H1 (cell line): ENCODE measurements around the gene MAOA. TPM values are rescaled to one million over a fixed set of nuclear protein-coding genes. Genes with fewer than 3 reads are reported as not detected.

Source experiments
- CTCF ChIA-PET: fragments of 300-600 bp; sonication (Branson Sonifier 250); formaldehyde crosslinking; loops from one replicate; lab custom pipeline; 2021; ENCODE audit not compliant: partially characterized antibody; lab: Charles Lee
- POLR2A ChIA-PET: fragments of 300-600 bp; sonication (Branson Sonifier 250); formaldehyde crosslinking; loops from one replicate; lab custom pipeline; 2021; ENCODE audit warnings: inconsistent platforms; ENCODE audit not compliant: partially characterized antibody; lab: Charles Lee
- DNase-seq, 2 experiments: peaks; one replicate each; pipeline versions ENCODE4 v3.0.0 to v3.0.0-alpha.2; 2010 to 2022; ENCODE audit warnings: low spot score in 2 of 2, low read depth in 1 of 2, mixed read lengths in 1 of 2
- FAIRE-seq: peaks from 2 replicates; lab custom pipeline; 2011; peaks lifted over from hg19 to GRCh38; lab: Jason Lieb, UNC
- H2AFZ ChIP-seq: 2 replicates; pipeline ENCODE4 v1.8.1; 2012; ENCODE audit warnings: low read length, inconsistent platforms
- H2AK5ac ChIP-seq: 2 replicates; pipeline ENCODE4 v1.6.1; 2013; ENCODE audit warnings: low read depth, low read length
- H2BK120ac ChIP-seq: replicated peaks from 2 replicates; pipeline ENCODE3; 2013; ENCODE audit warnings: low read depth, low read length, inconsistent platforms
- H2BK12ac ChIP-seq: 2 replicates; pipeline ENCODE4 v1.6.1; 2013; ENCODE audit warnings: low read depth, low read length
- H2BK15ac ChIP-seq: 2 replicates; pipeline ENCODE4 v1.6.1; 2013; ENCODE audit warnings: low read length
- H2BK20ac ChIP-seq: 2 replicates; pipeline ENCODE4 v1.6.1; 2013; ENCODE audit warnings: low read length
- H2BK5ac ChIP-seq: 2 replicates; pipeline ENCODE4 v1.6.1; 2013; ENCODE audit warnings: low read depth, low read length
- H3K14ac ChIP-seq: 2 replicates; pipeline ENCODE4 v1.6.1; 2013; ENCODE audit warnings: inconsistent platforms; ENCODE audit not compliant: insufficient read length
- H3K18ac ChIP-seq: 2 replicates; pipeline ENCODE4 v1.6.1; 2013; ENCODE audit warnings: low read length; ENCODE audit errors: extremely low read depth
- H3K23ac ChIP-seq: 2 replicates; pipeline ENCODE4 v1.6.1; 2013; ENCODE audit warnings: inconsistent platforms; ENCODE audit not compliant: insufficient read length
- H3K23me2 ChIP-seq: 2 replicates; pipeline ENCODE4 v1.6.1; 2013; ENCODE audit warnings: low read depth, low read length
- H3K27ac ChIP-seq: 2 replicates; pipeline ENCODE4 v1.6.1; 2011; ENCODE audit warnings: low read depth, low read length, inconsistent platforms
- H3K27me3 ChIP-seq, 4 experiments: replicated peaks in 1 of 4; 1 replicate in 1 of 4; 2 replicates in 3 of 4; pipeline versions ENCODE4 v1.6.1 to v1.8.1; 2011 to 2013; ENCODE audit warnings: low read length in 3 of 4, mild to moderate bottlenecking in 3 of 4, inconsistent platforms in 2 of 4, mixed read lengths in 2 of 4, moderate library complexity in 1 of 4; ENCODE audit not compliant: control insufficient read depth in 3 of 4, insufficient read depth in 3 of 4; ENCODE audit errors: extremely low read depth in 1 of 4
- H3K36me3 ChIP-seq, 4 experiments: 2 replicates each; pipeline versions ENCODE4 v1.6.1 to v1.8.1; 2011 to 2013; ENCODE audit warnings: mild to moderate bottlenecking in 4 of 4, low read length in 3 of 4, moderate library complexity in 2 of 4, control low read depth in 1 of 4, inconsistent platforms in 1 of 4; ENCODE audit not compliant: insufficient read depth in 4 of 4, control insufficient read depth in 2 of 4
- H3K4ac ChIP-seq: replicated peaks from 2 replicates; pipeline ENCODE3; 2013; ENCODE audit warnings: low read length, low read depth, mixed read lengths, inconsistent platforms; ENCODE audit not compliant: insufficient read length
- H3K4me1 ChIP-seq, 4 experiments: replicated peaks in 1 of 4; 1 replicate in 1 of 4; 2 replicates in 3 of 4; pipeline versions ENCODE4 v1.6.1 to v1.8.1; 2011 to 2013; ENCODE audit warnings: low read length in 3 of 4, inconsistent platforms in 2 of 4, mixed read lengths in 1 of 4; ENCODE audit not compliant: insufficient read depth in 4 of 4, control insufficient read depth in 3 of 4
- H3K4me2 ChIP-seq, 2 experiments: 2 replicates each; pipeline versions ENCODE4 v1.6.1 to v1.8.1; 2011 to 2013; ENCODE audit warnings: low read depth in 2 of 2, low read length in 2 of 2, control low read depth in 1 of 2, inconsistent platforms in 1 of 2, mild to moderate bottlenecking in 1 of 2; ENCODE audit not compliant: insufficient read depth in 1 of 2
- H3K4me3 ChIP-seq, 4 experiments: fragments of 200-600, 300-600 bp in 1 of 4; sonication (generic), shearing (Covaris generic), sonication (Bioruptor Twin) in 1 of 4; 2 replicates each; pipeline versions ENCODE4 v1.5.1 to v1.8.1; 2011 to 2016; ENCODE audit warnings: low read length in 4 of 4, low read depth in 3 of 4, control low read depth in 2 of 4, inconsistent platforms in 2 of 4, mild to moderate bottlenecking in 2 of 4, mixed read lengths in 1 of 4, moderate library complexity in 1 of 4; ENCODE audit not compliant: insufficient read depth in 2 of 4; ENCODE audit errors: extremely low read depth in 1 of 4
- H3K56ac ChIP-seq: replicated peaks from 2 replicates; pipeline ENCODE3; 2013; ENCODE audit warnings: low read depth, mild to moderate bottlenecking, mixed read lengths, low read length, inconsistent platforms; ENCODE audit not compliant: insufficient read length
- H3K79me1 ChIP-seq: 2 replicates; pipeline ENCODE4 v1.6.1; 2013; ENCODE audit warnings: low read depth, low read length, control low read depth
- H3K79me2 ChIP-seq, 2 experiments: 2 replicates each; pipeline versions ENCODE4 v1.6.1 to v1.8.1; 2012 to 2013; ENCODE audit warnings: low read length in 2 of 2, mild to moderate bottlenecking in 2 of 2, inconsistent platforms in 1 of 2; ENCODE audit not compliant: insufficient read depth in 2 of 2, control insufficient read depth in 1 of 2
- H3K9ac ChIP-seq, 4 experiments: replicated peaks in 1 of 4; 1 replicate in 1 of 4; 2 replicates in 3 of 4; pipeline versions ENCODE4 v1.6.1 to v1.8.1; 2011 to 2013; ENCODE audit warnings: low read depth in 3 of 4, low read length in 3 of 4, control low read depth in 2 of 4, mild to moderate bottlenecking in 2 of 4, moderate library complexity in 2 of 4, inconsistent platforms in 1 of 4; ENCODE audit errors: extremely low read depth in 1 of 4
- H3K9me3 ChIP-seq, 2 experiments: 2 replicates each; pipeline versions ENCODE4 v1.6.1 to v1.8.1; 2012 to 2013; ENCODE audit warnings: mild to moderate bottlenecking in 2 of 2, moderate library complexity in 2 of 2, control low read depth in 1 of 2, inconsistent platforms in 1 of 2, low read depth in 1 of 2, low read length in 1 of 2, mixed read lengths in 1 of 2; ENCODE audit not compliant: insufficient read depth in 2 of 2
- H4K20me1 ChIP-seq, 2 experiments: replicated peaks in 1 of 2; 2 replicates each; pipeline versions ENCODE3 to v1.8.1; 2011 to 2013; ENCODE audit warnings: inconsistent platforms in 2 of 2, low read length in 2 of 2, mild to moderate bottlenecking in 1 of 2; ENCODE audit not compliant: insufficient read depth in 2 of 2, control insufficient read depth in 1 of 2
- H4K5ac ChIP-seq: 2 replicates; pipeline ENCODE4 v1.6.1; 2013; ENCODE audit warnings: low read length, low read depth, mixed read lengths, inconsistent platforms; ENCODE audit not compliant: insufficient read length
- H4K8ac ChIP-seq: 2 replicates; pipeline ENCODE4 v1.8.0; 2013; ENCODE audit warnings: mild to moderate bottlenecking, moderate library complexity, low read length, inconsistent platforms; ENCODE audit not compliant: insufficient read depth; ENCODE audit errors: extremely low read depth
- H4K91ac ChIP-seq: replicated peaks from 2 replicates; pipeline ENCODE3; 2013; ENCODE audit warnings: low read length, mixed read lengths, inconsistent platforms; ENCODE audit not compliant: insufficient read length
- BCL11A ChIP-seq, 2 experiments: IDR thresholded peaks; one replicate each; pipeline ENCODE4 v1.6.1; 2011; ENCODE audit warnings: low read depth in 2 of 2, low read length in 2 of 2, mild to moderate bottlenecking in 2 of 2
- CHD1 ChIP-seq: IDR thresholded peaks from 2 replicates; pipeline ENCODE4 v1.6.1; 2012; ENCODE audit warnings: low read depth, low read length, improper control_type of control experiment
- GABPA ChIP-seq: IDR thresholded peaks from 2 replicates; pipeline ENCODE4 v1.6.1; 2011; ENCODE audit warnings: mild to moderate bottlenecking, low read length, moderate library complexity, borderline replicate concordance; ENCODE audit not compliant: insufficient read depth
- HDAC2 ChIP-seq, 2 experiments: fragments of 300-600 bp in 1 of 2; sonication (generic) in 1 of 2; IDR thresholded peaks; 2 replicates each; pipeline ENCODE4 v1.6.1; 2011 to 2012; ENCODE audit warnings: low read depth in 2 of 2, low read length in 2 of 2, mild to moderate bottlenecking in 2 of 2, moderate library complexity in 2 of 2, borderline replicate concordance in 1 of 2, inconsistent platforms in 1 of 2
- KDM4A ChIP-seq: IDR thresholded peaks from one replicate; pipeline ENCODE4 v1.7.1; 2012; ENCODE audit warnings: low read depth, mild to moderate bottlenecking, moderate library complexity, low read length, inconsistent platforms; ENCODE audit not compliant: severe bottlenecking
- KDM5A ChIP-seq: fragments of 200-600 bp; IDR thresholded peaks from 2 replicates; pipeline ENCODE4 v1.7.1; 2012; ENCODE audit warnings: mild to moderate bottlenecking, low read length, inconsistent platforms, mixed read lengths
- MAFK ChIP-seq: IDR thresholded peaks from 2 replicates; pipeline ENCODE4 v1.6.1; 2012; ENCODE audit warnings: low read depth, mild to moderate bottlenecking, improper control_type of control experiment, low read length
- POU5F1 ChIP-seq: IDR thresholded peaks from 2 replicates; pipeline ENCODE4 v1.6.1; 2011; ENCODE audit warnings: low read depth, mild to moderate bottlenecking, low read length, moderate library complexity
- SIRT6 ChIP-seq: IDR thresholded peaks from one replicate; pipeline ENCODE4 v1.7.1; 2012; ENCODE audit warnings: low read length, inconsistent platforms
- SP2 ChIP-seq: IDR thresholded peaks from 2 replicates; pipeline ENCODE4 v1.6.1; 2012; ENCODE audit warnings: mild to moderate bottlenecking, low read length, inconsistent platforms
- TCF12 ChIP-seq: IDR thresholded peaks from 2 replicates; pipeline ENCODE4 v1.6.1; 2011; ENCODE audit warnings: low read depth, mild to moderate bottlenecking, low read length
- YY1 ChIP-seq: IDR thresholded peaks from 2 replicates; pipeline ENCODE4 v1.6.1; 2011; ENCODE audit warnings: low read depth, mild to moderate bottlenecking, low read length
- ZNF274 ChIP-seq: IDR thresholded peaks from 2 replicates; pipeline ENCODE4 v1.7.0; 2012; ENCODE audit warnings: low read length, borderline replicate concordance; ENCODE audit errors: extremely low read depth
- polyA plus RNA-seq, 7 experiments: library from polyadenylated mRNA; depleted of rRNA in 3 of 7; stranded (reverse) in 5 of 7; unstranded in 2 of 7; fragments of >200 nt in 5 of 7; fragments of 200-250 nt in 2 of 7; gene quantifications; 1 replicate in 5 of 7; 2 replicates in 1 of 7; 4 replicates in 1 of 7; pipeline versions ENCODE4 v1.2.1 to v1.2.3, GENCODE V29; 2011 to 2013; ENCODE audit warnings: missing spikeins in 2 of 7, mixed read lengths in 2 of 7
- total RNA-seq: library from RNA; stranded (reverse); fragmentation: NEBNext Ultra II Directional; extraction: Animal tissue kit (Norgen Biotek cat#: 25700); gene quantifications from 2 replicates; pipeline ENCODE4 v1.2.1, GENCODE V29; 2021
- TF ChIP-seq, protein P1 (sequence below): IDR thresholded peaks from 2 replicates; pipeline ENCODE4 v1.6.1; 2012; ENCODE audit warnings: inconsistent platforms

MAOA gene
- total and polyA plus RNA-seq, 2 of the 8 experiments (the other 6 are each of a cell fraction or from before 2014, with no cell fraction given): 2.6 to 8.2 TPM

DNA sequence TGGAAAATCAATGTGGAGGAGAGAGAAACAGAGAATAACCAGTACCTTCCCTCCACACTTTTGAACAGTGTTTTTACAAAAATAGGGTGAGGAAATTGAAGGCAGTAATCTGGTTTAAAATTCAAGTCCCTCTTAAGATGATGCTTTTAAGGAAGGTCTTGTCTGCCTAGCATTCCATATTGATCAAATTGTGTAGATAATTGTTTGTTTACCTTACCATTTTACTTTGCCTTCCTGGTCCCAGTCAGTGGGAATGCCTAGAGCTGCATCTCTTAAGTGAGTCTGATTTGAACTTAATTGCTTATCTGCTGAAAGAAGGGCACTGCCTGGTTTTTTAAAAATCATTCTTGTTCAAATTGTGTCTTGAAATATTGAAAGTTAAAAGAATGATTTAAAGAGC is 14.4 kb upstream of the MAOA start:
- Histone ChIP-seq H3K4me2 (no peak overlapping the region), H3K23ac (no peak overlapping the region), H3K79me2 (no peaks in the 10 kb centered on the region), H3K4me1 (no peaks in the 10 kb centered on the region), H3K9ac (no peak overlapping the region), H4K5ac (no peak overlapping the region), H2AFZ (no peak overlapping the region), H3K56ac (no peak overlapping the region), H2BK120ac (no peak overlapping the region), H2AK5ac (no peak overlapping the region), H3K23me2 (no peaks in the 10 kb centered on the region), H3K36me3 (no peaks in the 10 kb centered on the region), H3K4me3 (no peak overlapping the region), H2BK15ac (no peak overlapping the region), H3K27ac (no peak overlapping the region), H4K91ac (no peak overlapping the region), H3K27me3 (no peaks in the 10 kb centered on the region), H2BK12ac (no peak overlapping the region), H2BK5ac (no peak overlapping the region), H3K9me3 (no peaks in the 10 kb centered on the region), H3K18ac (no peak overlapping the region), H2BK20ac (no peak overlapping the region), H4K8ac (no peak overlapping the region), H4K20me1 (no peaks in the 10 kb centered on the region), H3K4ac (no peak overlapping the region), H3K14ac (no peak overlapping the region), H3K79me1 (no peaks in the 10 kb centered on the region)
- FAIRE-seq (no peak), DNase-seq (no peak)
- CTCF ChIA-PET: no interaction called here
- POLR2A ChIA-PET: no interaction called here
- TF ChIP-seq POU5F1: no peak
- no peak for TF ChIP-seq KDM4A
- TF ChIP-seq, protein P1, sequence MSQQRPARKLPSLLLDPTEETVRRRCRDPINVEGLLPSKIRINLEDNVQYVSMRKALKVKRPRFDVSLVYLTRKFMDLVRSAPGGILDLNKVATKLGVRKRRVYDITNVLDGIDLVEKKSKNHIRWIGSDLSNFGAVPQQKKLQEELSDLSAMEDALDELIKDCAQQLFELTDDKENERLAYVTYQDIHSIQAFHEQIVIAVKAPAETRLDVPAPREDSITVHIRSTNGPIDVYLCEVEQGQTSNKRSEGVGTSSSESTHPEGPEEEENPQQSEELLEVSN: no peak
- TF ChIP-seq CHD1: no peak
- TF ChIP-seq MAFK: no peak
- TF ChIP-seq HDAC2 (IDR thresholded peaks at IDR 0.05; ENCODE audit: borderline replicate concordance in 1 of 2, low read depth in 2 of 2, low read length in 2 of 2): no peak
- no peak for TF ChIP-seq ZNF274
- TF ChIP-seq SIRT6: no peak
- TF ChIP-seq YY1: no peak
- TF ChIP-seq GABPA: no peak
- no peak for TF ChIP-seq SP2
- TF ChIP-seq BCL11A (IDR thresholded peaks at IDR 0.05; ENCODE audit: low read depth in 2 of 2, low read length in 2 of 2): no peak
- no peak for TF ChIP-seq TCF12
- TF ChIP-seq KDM5A: no peak
